Esophagus squamous epithelium (tissue), 5 donors: ENCODE results near the gene PDIK1L. TPM values are rescaled to one million over a fixed set of nuclear protein-coding genes. Genes with fewer than 3 reads are reported as not detected.

Experiments
- DNase-seq: peaks from one replicate; lab custom pipeline; 2025; lab: John Stamatoyannopoulos, UW
- H3K27ac ChIP-seq, 4 donors: fragments of 200-600 bp; sonication (generic); one replicate each; pipeline ENCODE4 v1.5.1; 2016 to 2019; ENCODE audit warnings: mild to moderate bottlenecking in 1 of 4
- H3K27me3 ChIP-seq, 4 donors: fragments of 200-600 bp; sonication (generic); 1 replicate in 3 of 4; 2 replicates in 1 of 4; pipeline versions ENCODE4 v1.5.1 to v1.6.0; 2017 to 2021; ENCODE audit warnings: antibody characterized with exemption in 1 of 4
- H3K36me3 ChIP-seq, 3 donors: fragments of 200-600 bp; sonication (generic); one replicate each; pipeline ENCODE4 v1.5.1; 2016 to 2019
- H3K4me1 ChIP-seq, 3 donors: fragments of 200-600 bp; sonication (generic); one replicate each; pipeline ENCODE4 v1.5.1; 2017 to 2019
- H3K4me3 ChIP-seq, 4 donors: fragments of 200-600 bp; sonication (generic); 1 replicate in 3 of 4; 2 replicates in 1 of 4; pipeline ENCODE4 v1.5.1; 2016 to 2019; ENCODE audit warnings: mild to moderate bottlenecking in 2 of 4, moderate library complexity in 1 of 4
- H3K9me3 ChIP-seq, 3 donors: fragments of 200-600 bp; sonication (generic); one replicate each; pipeline ENCODE4 v1.5.1; 2016 to 2019
- CTCF ChIP-seq, 6 experiments: fragments of 450-650 bp in 4 of 6; fragments of 200-600 bp in 2 of 6; sonication (generic) in 2 of 6; IDR thresholded peaks; one replicate each; pipeline ENCODE4 v1.5.1; 2016 to 2019; ENCODE audit warnings: antibody characterized with exemption in 6 of 6, mild to moderate bottlenecking in 4 of 6, moderate library complexity in 4 of 6
- POLR2A ChIP-seq, 4 donors: fragments of 450-650 bp; IDR thresholded peaks; one replicate each; pipeline ENCODE4 v1.6.1; 2017; ENCODE audit warnings: antibody characterized with exemption in 4 of 4, mild to moderate bottlenecking in 4 of 4, moderate library complexity in 3 of 4
- WGBS, 2 donors: methylation state at CpG; one replicate each; pipeline ENCODE4 v1.1.5; 2018; 5-methylcytosine and 5-hydroxymethylcytosine counted together
- intact Hi-C: fragments of 100-400 bp; cut with DNase I; formaldehyde crosslinking; loops from one replicate; pipeline ENCODE4 v1.15.0; 2022
- total RNA-seq, 4 donors: library from RNA; depleted of rRNA; stranded (reverse); fragments of >200 nt; gene quantifications; one replicate each; pipeline ENCODE4 v1.1.0, GENCODE V29; 2016
- donor health status: DM: yes; HTN: yes; CAD: no.

PDIK1L gene
- total RNA-seq, 4 donors from 2014 or later: 5.6 to 14.0 (median 8.3) TPM

- 72 to 82% methylated on average over 4 of the region's 4 CpGs for WGBS, 2 donors
- no peak for TF ChIP-seq CTCF (IDR thresholded peaks at IDR 0.05)
- no peak for TF ChIP-seq POLR2A (IDR thresholded peaks at IDR 0.05)
- Histone ChIP-seq H3K36me3 (peaks cover 0 to 11% (median 0%) of the 10 kb centered on the region in 3 donors), H3K27me3 (peaks cover 0 to 18% (median 0%) of the 10 kb centered on the region in 4 donors), H3K27ac (no peak overlapping the region), H3K4me3 (no peak overlapping the region), H3K9me3 (no peaks in the 10 kb centered on the region), H3K4me1 (peaks cover 24 to 51% (median 26%) of the 10 kb centered on the region in 3 donors)
- intact Hi-C loops: loop anchor here (10.0 kb wide), 1 partner anchor 148 kb away; the partner anchor contains the start of gene CD52
- no peak for DNase-seq
Measured at GRCh38 chr1:26166719-26167281, 55.2 kb downstream of the PDIK1L start.

GRCh38 chr1:26168410-26169197, 57.0 kb downstream of the PDIK1L start, which contains the start of gene C1orf232:
C1orf232 (minus strand) TSS chr1:26168963; CDS start chr1:26168499, 464 bp downstream.
- peak within 1 kb of the TSS; percentile 86 to 92 (median 88) for H3K27ac ChIP-seq
- no peaks in the 10 kb centered on the region for H3K9me3 ChIP-seq
- H3K36me3 ChIP-seq: peaks cover 0 to 14% (median 0%) of the 10 kb centered on the region in 3 donors
- peaks cover 19 to 39% (median 21%) of the 10 kb centered on the region in 3 donors for H3K4me1 ChIP-seq
- peak within 1 kb of the TSS; percentile 79 to 98 (median 90) for H3K4me3 ChIP-seq
- H3K27me3 ChIP-seq: peaks cover 0 to 4% (median 0%) of the 10 kb centered on the region in 4 donors
- DNase-seq: no peak
- WGBS, 2 donors: 59 to 79% methylated on average over 4 of the region's 5 CpGs
- TF ChIP-seq POLR2A (IDR thresholded peaks at IDR 0.05) (no peak), CTCF (IDR thresholded peaks at IDR 0.05) (no peak)
- intact Hi-C loops: loop anchor here (10.0 kb wide), 1 partner anchor 146 kb away; the partner anchor contains the start of gene CD52

GRCh38 chr1:26169198-26169554, 57.6 kb downstream of the PDIK1L start:
- peak overlapping the region; percentile 79 to 98 (median 90) for H3K4me3 ChIP-seq
- peaks cover 0 to 14% (median 0%) of the 10 kb centered on the region in 3 donors for H3K36me3 ChIP-seq
- no peaks in the 10 kb centered on the region for H3K9me3 ChIP-seq
- H3K27ac ChIP-seq: peak overlapping the region; percentile 86 to 92 (median 88)
- no peak for TF ChIP-seq CTCF (IDR thresholded peaks at IDR 0.05)
- no peak for TF ChIP-seq POLR2A (IDR thresholded peaks at IDR 0.05)
- intact Hi-C loops: loop anchor here (10.0 kb wide), 1 partner anchor 146 kb away; the partner anchor contains the start of gene CD52
- 20 to 55% methylated on average over 1 to 4 of the region's 4 CpGs for WGBS, 2 donors
- DNase-seq: no peak
- no peaks in the 10 kb centered on the region for H3K27me3 ChIP-seq
- H3K4me1 ChIP-seq: peaks cover 16 to 33% (median 17%) of the 10 kb centered on the region in 3 donors

- 1 to 4% methylated on average over 8 to 24 of the region's 76 CpGs for WGBS, 2 donors
- DNase-seq: peak; percentile 26
- intact Hi-C loops: loop anchor here (10.0 kb wide), 1 partner anchor 145 kb away; the partner anchor contains the start of gene CD52
Measured at GRCh38 chr1:26169669-26170471, 58.2 kb downstream of the PDIK1L start, which contains the start of gene ZNF593. ZNF593 (plus strand) TSS chr1:26169908; CDS start chr1:26169984, 76 bp downstream.

More at GRCh38 chr1:26169669-26170471, 58.2 kb downstream of the PDIK1L start, which contains the start of gene ZNF593:
- H3K27me3 ChIP-seq: no peaks in the 10 kb centered on the region
- H3K9me3 ChIP-seq: no peaks in the 10 kb centered on the region
- H3K36me3 ChIP-seq: peaks cover 0 to 14% (median 0%) of the 10 kb centered on the region in 3 donors
- H3K27ac ChIP-seq: peak within 1 kb of the TSS; percentile 86 to 92 (median 88)
- H3K4me3 ChIP-seq: peak within 1 kb of the TSS; percentile 79 to 98 (median 90)
- peaks cover 9 to 26% (median 17%) of the 10 kb centered on the region in 3 donors for H3K4me1 ChIP-seq
- TF ChIP-seq POLR2A (IDR thresholded peaks at IDR 0.05): peak in 2 of 4 donors; percentile 33 to 65
- peak; percentile 79 to 98 (median 92) for TF ChIP-seq CTCF (IDR thresholded peaks at IDR 0.05)
